Vagina (tissue), 2 donors: ENCODE measurements around the gene FBXW2. TPM values are rescaled to one million over a fixed set of nuclear protein-coding genes. Genes with fewer than 3 reads are reported as not detected.

Experiments
- DNase-seq, 2 donors: peaks; one replicate each; pipeline ENCODE4 v3.0.0-alpha.2; 2017; ENCODE audit errors: extremely low spot score in 2 of 2
- H3K27ac ChIP-seq: fragments of 200-600 bp; sonication (generic); one replicate; pipeline ENCODE4 v1.5.1; 2019
- H3K27me3 ChIP-seq: fragments of 200-600 bp; sonication (generic); one replicate; pipeline ENCODE4 v1.5.1; 2019
- H3K36me3 ChIP-seq, 2 donors: fragments of 200-600 bp; sonication (generic); one replicate each; pipeline ENCODE4 v1.5.1; 2017 to 2019
- H3K4me1 ChIP-seq: fragments of 200-600 bp; sonication (generic); one replicate; pipeline ENCODE4 v1.5.1; 2019
- H3K4me3 ChIP-seq, 2 donors: fragments of 200-600 bp; sonication (generic); 1 replicate in 1 of 2; 2 replicates in 1 of 2; pipeline ENCODE4 v1.5.1; 2016 to 2019
- H3K9me3 ChIP-seq: fragments of 200-600 bp; sonication (generic); one replicate; pipeline ENCODE4 v1.5.1; 2019
- CTCF ChIP-seq, 3 experiments: fragments of 450-650 bp in 2 of 3; fragments of 200-600 bp in 1 of 3; sonication (generic) in 1 of 3; IDR thresholded peaks; one replicate each; pipeline ENCODE4 v1.5.1; 2017 to 2019; ENCODE audit warnings: antibody characterized with exemption in 3 of 3, mild to moderate bottlenecking in 2 of 3, moderate library complexity in 2 of 3
- POLR2A ChIP-seq, 2 donors: fragments of 450-650 bp; IDR thresholded peaks; one replicate each; pipeline ENCODE4 v1.6.1; 2017; ENCODE audit warnings: antibody characterized with exemption in 2 of 2, mild to moderate bottlenecking in 2 of 2, moderate library complexity in 2 of 2
- POLR2AphosphoS5 ChIP-seq, 2 donors: sonication (generic); formaldehyde crosslinking; IDR thresholded peaks; one replicate each; pipeline ENCODE4 v1.9.0; 2017; ENCODE audit warnings: antibody characterized with exemption in 2 of 2, mild to moderate bottlenecking in 2 of 2, low read depth in 1 of 2; ENCODE audit not compliant: insufficient read depth in 1 of 2
- intact Hi-C: fragments of 100-400 bp; cut with DNase I; formaldehyde crosslinking; loops from one replicate; pipeline ENCODE4 v1.15.1; 2023
- total RNA-seq: library from RNA; depleted of rRNA; stranded (reverse); fragments of >200 nt; gene quantifications from one replicate; pipeline ENCODE4 v1.2.3, GENCODE V29; 2016

The FBXW2 gene
- 33.1 TPM for total RNA-seq

- intact Hi-C loops = no loop called here
- DNase-seq = peak in 1 of 2 donors; percentile 89
- peak within 1 kb of the TSS; percentile 91 for H3K27ac ChIP-seq
- H3K36me3 ChIP-seq = peaks cover 0 to 6% of the 10 kb centered on the region in 2 donors
- peak in 1 of 2 donors; percentile 64 for TF ChIP-seq POLR2A (IDR thresholded peaks at IDR 0.05)
- peak; percentile 94 to 98 for TF ChIP-seq POLR2AphosphoS5 (IDR thresholded peaks at IDR 0.05; ENCODE audit: insufficient read depth in 1 of 2, low read depth in 1 of 2)
- no peak for TF ChIP-seq CTCF (IDR thresholded peaks at IDR 0.05)
- no peaks in the 10 kb centered on the region for H3K9me3 ChIP-seq
- peaks cover 53% of the 10 kb centered on the region for H3K4me1 ChIP-seq
- H3K27me3 ChIP-seq = no peaks in the 10 kb centered on the region
- peak within 1 kb of the TSS; percentile 93 to 100 for H3K4me3 ChIP-seq
These were observed at the start of gene FBXW2 for GRCh38 chr9:120792898-120793765. TSS of gene FBXW2 (minus strand) at chr9:120793416. CDS start at chr9:120788258, 5,158 bp downstream.

- intact Hi-C loops = no loop called here
- peaks cover 34% of the 10 kb centered on the region for H3K4me1 ChIP-seq
- peak overlapping the region; percentile 60 to 95 for H3K4me3 ChIP-seq
- DNase-seq = no peak
- H3K27me3 ChIP-seq = no peaks in the 10 kb centered on the region
- H3K27ac ChIP-seq = peak overlapping the region; percentile 97
- H3K9me3 ChIP-seq = no peaks in the 10 kb centered on the region
- no peaks in the 10 kb centered on the region for H3K36me3 ChIP-seq
- no peak for TF ChIP-seq CTCF (IDR thresholded peaks at IDR 0.05)
- TF ChIP-seq POLR2AphosphoS5 (IDR thresholded peaks at IDR 0.05; ENCODE audit: insufficient read depth in 1 of 2, low read depth in 1 of 2) = no peak
- TF ChIP-seq POLR2A (IDR thresholded peaks at IDR 0.05) = no peak
These were observed 48.9 kb upstream of the FBXW2 start for GRCh38 chr9:120841930-120842684.

- peaks cover 0 to 9% of the 10 kb centered on the region in 2 donors for H3K36me3 ChIP-seq
- no peaks in the 10 kb centered on the region for H3K27me3 ChIP-seq
- intact Hi-C loops = no loop called here
- H3K9me3 ChIP-seq = no peaks in the 10 kb centered on the region
- H3K27ac ChIP-seq = no peak overlapping the region
- peaks cover 32% of the 10 kb centered on the region for H3K4me1 ChIP-seq
- H3K4me3 ChIP-seq = no peak overlapping the region
- TF ChIP-seq CTCF (IDR thresholded peaks at IDR 0.05) (no peak), POLR2A (IDR thresholded peaks at IDR 0.05) (no peak), POLR2AphosphoS5 (IDR thresholded peaks at IDR 0.05; ENCODE audit: insufficient read depth in 1 of 2, low read depth in 1 of 2) (no peak)
- no peak for DNase-seq
These were observed 45.9 kb upstream of the FBXW2 start for GRCh38 chr9:120839146-120839545.

GRCh38 chr9:120837921-120838320 is 44.7 kb upstream of the FBXW2 start:
- Histone ChIP-seq H3K36me3 (peaks cover 0 to 14% of the 10 kb centered on the region in 2 donors), H3K27me3 (no peaks in the 10 kb centered on the region), H3K27ac (no peak overlapping the region), H3K4me3 (no peak overlapping the region), H3K9me3 (no peaks in the 10 kb centered on the region), H3K4me1 (peaks cover 22% of the 10 kb centered on the region)
- DNase-seq = no peak
- TF ChIP-seq CTCF (IDR thresholded peaks at IDR 0.05) = no peak
- no peak for TF ChIP-seq POLR2AphosphoS5 (IDR thresholded peaks at IDR 0.05; ENCODE audit: insufficient read depth in 1 of 2, low read depth in 1 of 2)
- TF ChIP-seq POLR2A (IDR thresholded peaks at IDR 0.05) = no peak
- intact Hi-C loops = no loop called here
